Measurements from ENCODE around the gene TPGS1.

DNA sequence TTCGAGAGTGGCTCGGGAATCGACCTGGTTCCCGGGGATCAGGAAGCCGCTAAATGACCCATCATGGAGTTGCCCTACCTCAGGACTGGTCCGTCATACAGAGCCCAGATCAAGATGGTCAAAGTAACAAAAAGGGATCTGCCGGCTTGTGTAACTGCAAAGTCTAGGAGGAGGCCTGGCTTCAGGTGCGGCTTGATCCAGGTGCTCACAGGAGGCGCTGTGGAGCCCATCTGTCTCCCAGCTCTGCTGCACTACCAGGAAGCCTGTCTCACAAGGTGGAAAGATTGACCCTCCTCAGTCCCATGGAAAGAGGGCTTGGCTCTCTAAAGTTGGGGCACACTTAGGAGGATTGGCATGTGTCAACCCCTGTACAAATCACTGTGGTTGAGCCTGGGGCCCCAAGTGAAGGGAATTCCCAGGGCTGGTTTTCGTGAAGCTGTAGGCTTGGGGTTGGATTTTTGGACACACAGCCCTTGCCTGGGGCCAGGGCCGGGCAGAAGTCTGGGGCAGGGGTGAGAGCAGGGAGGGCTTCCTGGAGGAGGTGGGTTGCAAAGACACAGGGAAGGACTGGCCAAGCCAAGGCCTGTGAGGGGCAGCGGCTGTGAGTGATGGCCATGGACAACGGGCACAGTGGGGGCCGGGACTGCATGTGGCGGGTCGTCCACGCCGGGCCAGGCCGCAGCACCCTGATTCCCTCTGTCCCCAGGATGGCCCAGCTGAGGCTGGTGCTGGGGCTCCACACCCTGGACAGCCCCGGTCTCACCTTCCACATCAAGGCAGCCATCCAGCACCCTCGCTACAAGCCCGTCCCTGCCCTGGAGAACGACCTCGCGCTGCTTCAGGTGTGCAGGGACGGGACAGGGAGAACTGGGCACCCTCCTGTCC lies 40.8 kb downstream of the TPGS1 start:
- TF ChIP-seq, protein P1, sequence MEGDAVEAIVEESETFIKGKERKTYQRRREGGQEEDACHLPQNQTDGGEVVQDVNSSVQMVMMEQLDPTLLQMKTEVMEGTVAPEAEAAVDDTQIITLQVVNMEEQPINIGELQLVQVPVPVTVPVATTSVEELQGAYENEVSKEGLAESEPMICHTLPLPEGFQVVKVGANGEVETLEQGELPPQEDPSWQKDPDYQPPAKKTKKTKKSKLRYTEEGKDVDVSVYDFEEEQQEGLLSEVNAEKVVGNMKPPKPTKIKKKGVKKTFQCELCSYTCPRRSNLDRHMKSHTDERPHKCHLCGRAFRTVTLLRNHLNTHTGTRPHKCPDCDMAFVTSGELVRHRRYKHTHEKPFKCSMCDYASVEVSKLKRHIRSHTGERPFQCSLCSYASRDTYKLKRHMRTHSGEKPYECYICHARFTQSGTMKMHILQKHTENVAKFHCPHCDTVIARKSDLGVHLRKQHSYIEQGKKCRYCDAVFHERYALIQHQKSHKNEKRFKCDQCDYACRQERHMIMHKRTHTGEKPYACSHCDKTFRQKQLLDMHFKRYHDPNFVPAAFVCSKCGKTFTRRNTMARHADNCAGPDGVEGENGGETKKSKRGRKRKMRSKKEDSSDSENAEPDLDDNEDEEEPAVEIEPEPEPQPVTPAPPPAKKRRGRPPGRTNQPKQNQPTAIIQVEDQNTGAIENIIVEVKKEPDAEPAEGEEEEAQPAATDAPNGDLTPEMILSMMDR (IDR thresholded peaks at IDR 0.05; ENCODE audit: low read depth, low read length) = no peak
- no peak for TF ChIP-seq POLR2A (IDR thresholded peaks at IDR 0.05; ENCODE audit: extremely low read depth, insufficient read length)
